ENCODE measurements around the gene KSR2.
"Not testable (repeated sequence)": the region's sequence is repeated elsewhere in the genome, so short reads cannot be mapped to it uniquely, and the experiment has no call there.

KSR2 gene

GRCh38 chr12:117892441-117892840, 76.3 kb downstream of the KSR2 start:
- TF ChIP-seq ZNF16 (tag by site-specific recombination; IDR thresholded peaks at IDR 0.05; ENCODE audit: low read depth) (no peak), ZNF350 (tag by site-specific recombination; IDR thresholded peaks at IDR 0.05) (no peak), ELK4 (IDR thresholded peaks at IDR 0.05; ENCODE audit: borderline replicate concordance, low read depth, low read length) (no peak), ZSCAN18 (tag by site-specific recombination; IDR thresholded peaks at IDR 0.05) (no peak), GLIS2 (tag by site-specific recombination; IDR thresholded peaks at IDR 0.05) (no peak), SETDB1 (IDR thresholded peaks at IDR 0.05; ENCODE audit: insufficient read length, low read length) (no peak), KLF16 (tag by site-specific recombination; IDR thresholded peaks at IDR 0.05) (no peak), RBAK (tag by site-specific recombination; IDR thresholded peaks at IDR 0.05) (no peak)
- Histone ChIP-seq H3K4me1 (ENCODE audit: control insufficient read depth, insufficient read depth, low read length) (no peaks in the 10 kb centered on the region), H3K9me3 (ENCODE audit: control insufficient read depth, insufficient read depth, low read depth, low read length) (no peaks in the 10 kb centered on the region), H3K4me3 (ENCODE audit: low read depth, low read length) (no peak overlapping the region), H3K36me3 (ENCODE audit: control insufficient read depth in 2 of 2, insufficient read depth in 1 of 2, low read length in 2 of 2) (no peaks in the 10 kb centered on the region), H3K27ac (ENCODE audit: extremely low read depth, low read depth, low read length) (no peak overlapping the region)
- ChIA-PET CTCF (no interaction called here), POLR2A (no interaction called here)

GRCh38 chr12:117891265-117891664, 77.5 kb downstream of the KSR2 start:
- H3K4me3 ChIP-seq (ENCODE audit: low read depth, low read length); H3K27ac ChIP-seq (ENCODE audit: extremely low read depth, low read depth, low read length); POLR2A ChIA-PET; H3K36me3 ChIP-seq (ENCODE audit: control insufficient read depth in 2 of 2, insufficient read depth in 1 of 2, low read length in 2 of 2); CTCF ChIA-PET; H3K9me3 ChIP-seq (ENCODE audit: control insufficient read depth, insufficient read depth, low read depth, low read length); H3K4me1 ChIP-seq (ENCODE audit: control insufficient read depth, insufficient read depth, low read length): not testable (repeated sequence)
- TF ChIP-seq EGR2 (tag by site-specific recombination; IDR thresholded peaks at IDR 0.05; ENCODE audit: low read depth): peak; percentile 87
- TF ChIP-seq ZFHX2 (tag by site-specific recombination; conservative IDR thresholded peaks at IDR 0.05): peak; percentile 79

GRCh38 chr12:117890644-117891043, 78.1 kb downstream of the KSR2 start:
- Histone ChIP-seq H3K4me3 (ENCODE audit: low read depth, low read length) (no peak overlapping the region), H3K9me3 (ENCODE audit: control insufficient read depth, insufficient read depth, low read depth, low read length) (no peaks in the 10 kb centered on the region), H3K36me3 (ENCODE audit: control insufficient read depth in 2 of 2, insufficient read depth in 1 of 2, low read length in 2 of 2) (no peaks in the 10 kb centered on the region), H3K4me1 (ENCODE audit: control insufficient read depth, insufficient read depth, low read length) (no peaks in the 10 kb centered on the region), H3K27ac (ENCODE audit: extremely low read depth, low read depth, low read length) (no peak overlapping the region)
- ChIA-PET POLR2A (interaction anchor here (0.8 to 1.0 kb wide), 2 partner anchors 125 to 146 kb away, joined by 3 read pairs; partner anchors contain the start of gene RFC5), CTCF (interaction anchor here (0.6 to 2.3 kb wide), 5 partner anchors 9 to 172 kb away, joined by 3 to 8 read pairs (median 3); no protein-coding TSS in a partner anchor)
- no peak for TF ChIP-seq ZNF350 (tag by site-specific recombination; IDR thresholded peaks at IDR 0.05)
- TF ChIP-seq ZSCAN5A (tag by site-specific recombination; IDR thresholded peaks at IDR 0.05): no peak
- TF ChIP-seq GLIS1 (tag by site-specific recombination; IDR thresholded peaks at IDR 0.05): no peak
- TF ChIP-seq KLF1 (tag by site-specific recombination; IDR thresholded peaks at IDR 0.05): no peak
- no peak for TF ChIP-seq ZNF148 (tag by site-specific recombination; IDR thresholded peaks at IDR 0.05; ENCODE audit: borderline replicate concordance)
- TF ChIP-seq ZBTB20 (tag by site-specific recombination; IDR thresholded peaks at IDR 0.05): no peak
- no peak for TF ChIP-seq ZNF529 (tag by site-specific recombination; IDR thresholded peaks at IDR 0.05; ENCODE audit: insufficient replicate concordance)
- no peak for TF ChIP-seq ZNF155 (tag by site-specific recombination; IDR thresholded peaks at IDR 0.05)
- no peak for TF ChIP-seq HOXA7 (CRISPR knock-in tag; IDR thresholded peaks at IDR 0.05; ENCODE audit: borderline replicate concordance)
- TF ChIP-seq ZNF423 (tag by site-specific recombination; IDR thresholded peaks at IDR 0.05): no peak
- TF ChIP-seq ZNF221 (tag by site-specific recombination; IDR thresholded peaks at IDR 0.05; ENCODE audit: borderline replicate concordance): no peak
- no peak for TF ChIP-seq REST (tag by site-specific recombination; IDR thresholded peaks at IDR 0.05)
- no peak for TF ChIP-seq ZSCAN16 (tag by site-specific recombination; IDR thresholded peaks at IDR 0.05)
- TF ChIP-seq ZNF132 (tag by site-specific recombination; IDR thresholded peaks at IDR 0.05; ENCODE audit: borderline replicate concordance): no peak

Measured in HEK293 (cell line).